ENCODE measurements around the gene NAALADL2.

NAALADL2 gene

GRCh38 chr3:175374705-175375104, 515.6 kb downstream of the NAALADL2 start:
- peaks cover 3% of the 10 kb centered on the region for H3K4me1 Mint-ChIP-seq
- TF ChIP-seq CTCF (IDR thresholded peaks at IDR 0.05; ENCODE audit: unreplicated experiment in 3 of 3) = no peak
- H3K9me3 Mint-ChIP-seq = peaks cover 6% of the 10 kb centered on the region
- no peaks in the 10 kb centered on the region for H3K27me3 Mint-ChIP-seq (ENCODE audit: low read depth)
- H3K27ac Mint-ChIP-seq = no peak overlapping the region
- no peaks in the 10 kb centered on the region for H3K36me3 Mint-ChIP-seq (ENCODE audit: low read depth)
- H3K4me3 Mint-ChIP-seq = no peak overlapping the region

GRCh38 chr3:175378348-175378747, 519.2 kb downstream of the NAALADL2 start:
- H3K4me3 Mint-ChIP-seq = no peak overlapping the region
- peaks cover 6% of the 10 kb centered on the region for H3K9me3 Mint-ChIP-seq
- no peaks in the 10 kb centered on the region for H3K27me3 Mint-ChIP-seq (ENCODE audit: low read depth)
- H3K27ac Mint-ChIP-seq = no peak overlapping the region
- peaks cover 1% of the 10 kb centered on the region for H3K4me1 Mint-ChIP-seq
- TF ChIP-seq CTCF (IDR thresholded peaks at IDR 0.05; ENCODE audit: unreplicated experiment in 3 of 3) = no peak
- H3K36me3 Mint-ChIP-seq (ENCODE audit: low read depth) = no peaks in the 10 kb centered on the region

GRCh38 chr3:175381685-175382084, 522.6 kb downstream of the NAALADL2 start:
- H3K4me3 Mint-ChIP-seq = no peak overlapping the region
- H3K27ac Mint-ChIP-seq = no peak overlapping the region
- no peak for TF ChIP-seq CTCF (IDR thresholded peaks at IDR 0.05; ENCODE audit: unreplicated experiment in 3 of 3)
- no peaks in the 10 kb centered on the region for H3K36me3 Mint-ChIP-seq (ENCODE audit: low read depth)
- H3K4me1 Mint-ChIP-seq = peaks cover 10% of the 10 kb centered on the region
- H3K9me3 Mint-ChIP-seq = peaks cover 6% of the 10 kb centered on the region
- no peaks in the 10 kb centered on the region for H3K27me3 Mint-ChIP-seq (ENCODE audit: low read depth)

- Mint-ChIP-seq H3K27ac (peak overlapping the region in 1 of 3 experiments; percentile 14), H3K36me3 (ENCODE audit: low read depth) (no peaks in the 10 kb centered on the region), H3K4me1 (peaks cover 10% of the 10 kb centered on the region), H3K27me3 (ENCODE audit: low read depth) (no peaks in the 10 kb centered on the region), H3K9me3 (peaks cover under 1% of the 10 kb centered on the region), H3K4me3 (no peak overlapping the region)
- TF ChIP-seq CTCF (IDR thresholded peaks at IDR 0.05; ENCODE audit: unreplicated experiment in 3 of 3) = no peak
Observed at GRCh38 chr3:175383371-175383770, 524.2 kb downstream of the NAALADL2 start.

- Mint-ChIP-seq H3K27me3 (ENCODE audit: low read depth) (no peaks in the 10 kb centered on the region), H3K9me3 (no peaks in the 10 kb centered on the region)
Observed at GRCh38 chr3:175383813-175384212, 524.7 kb downstream of the NAALADL2 start.

More at GRCh38 chr3:175383813-175384212, 524.7 kb downstream of the NAALADL2 start:
- no peak for TF ChIP-seq CTCF (IDR thresholded peaks at IDR 0.05; ENCODE audit: unreplicated experiment in 3 of 3)
- Mint-ChIP-seq H3K4me1 (peaks cover 10% of the 10 kb centered on the region), H3K36me3 (ENCODE audit: low read depth) (no peaks in the 10 kb centered on the region), H3K4me3 (no peak overlapping the region), H3K27ac (peak overlapping the region in 1 of 3 experiments; percentile 14)
